HG03108 (cell line): ENCODE results near the gene EEF1AKMT1.

ENCODE experiments used
- ATAC-seq: cut with Tn5 transposase; IDR thresholded peaks from one replicate; pipeline ENCODE4 v1.9.1; 2021; ENCODE audit warnings: moderate library complexity; ENCODE audit not compliant: unreplicated experiment

Gene EEF1AKMT1, protein sequence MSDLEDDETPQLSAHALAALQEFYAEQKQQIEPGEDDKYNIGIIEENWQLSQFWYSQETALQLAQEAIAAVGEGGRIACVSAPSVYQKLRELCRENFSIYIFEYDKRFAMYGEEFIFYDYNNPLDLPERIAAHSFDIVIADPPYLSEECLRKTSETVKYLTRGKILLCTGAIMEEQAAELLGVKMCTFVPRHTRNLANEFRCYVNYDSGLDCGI

DNA sequence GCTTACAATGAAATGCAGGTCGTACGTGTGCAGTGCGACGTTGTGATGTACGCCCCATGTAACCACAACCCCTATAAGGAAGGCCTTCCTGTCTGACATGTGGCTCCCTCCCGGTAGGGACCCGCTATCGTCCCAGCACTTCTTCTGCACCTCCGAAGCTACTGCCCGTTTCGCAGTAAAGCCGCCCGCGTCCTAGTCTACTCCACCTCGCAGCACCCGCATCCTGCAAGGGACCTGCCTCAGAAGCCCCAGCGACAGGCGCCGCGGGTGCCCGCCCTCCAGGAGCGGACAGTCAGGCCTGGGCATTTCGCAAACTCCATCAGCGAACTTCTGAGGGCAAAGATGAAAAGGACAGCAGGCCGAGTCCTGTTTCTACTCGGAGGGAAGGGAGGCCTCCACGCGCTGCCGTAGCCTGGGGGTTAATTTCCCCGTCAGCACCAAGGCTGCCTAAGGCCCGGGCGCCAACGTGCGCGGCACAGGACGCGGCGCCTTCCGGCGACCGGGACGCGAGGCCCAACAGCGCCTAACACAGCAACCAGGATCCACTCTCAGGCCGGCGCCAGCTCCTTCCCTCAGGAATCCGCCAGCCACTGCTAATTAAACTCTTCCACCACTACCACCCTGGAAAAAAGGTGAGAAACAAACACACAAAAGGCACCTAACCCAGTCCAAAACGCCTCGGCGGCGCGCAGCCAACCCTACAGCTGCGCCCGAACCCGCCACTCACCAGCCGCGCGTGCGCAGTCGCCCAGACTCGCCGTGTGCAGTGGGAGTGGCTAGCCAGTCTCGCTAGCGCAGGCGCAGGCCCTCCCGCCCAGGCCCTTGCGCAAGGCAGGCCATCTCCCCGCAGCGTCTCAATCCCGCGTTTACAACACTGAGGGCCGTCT lies at the start of gene EEF1AKMT1:
TSS of gene EEF1AKMT1 (minus strand) at position 768 of the 887 bp plus-strand sequence. CDS start 16,363 bp downstream, outside the sequence.
- peak; percentile 84 for ATAC-seq

DNA sequence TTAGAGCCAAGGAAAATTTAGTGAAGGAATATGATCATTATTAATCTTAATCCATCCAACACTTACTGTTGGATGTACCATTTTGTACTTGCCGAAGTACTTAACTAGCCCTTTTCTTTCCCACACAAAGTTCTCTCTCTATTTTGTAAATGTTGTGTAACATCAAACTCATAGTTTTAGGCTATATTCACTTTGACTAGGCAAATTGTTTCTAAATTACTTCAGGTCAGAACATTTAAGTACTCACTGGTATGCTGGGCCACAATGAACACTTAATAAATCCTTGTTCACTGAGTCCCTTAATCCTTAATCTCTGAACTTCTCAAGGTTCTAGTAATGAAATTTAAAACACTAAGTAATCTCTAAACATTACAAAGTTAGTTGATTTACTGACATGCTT lies 49.3 kb upstream of the EEF1AKMT1 start:
- ATAC-seq, result no peak

DNA sequence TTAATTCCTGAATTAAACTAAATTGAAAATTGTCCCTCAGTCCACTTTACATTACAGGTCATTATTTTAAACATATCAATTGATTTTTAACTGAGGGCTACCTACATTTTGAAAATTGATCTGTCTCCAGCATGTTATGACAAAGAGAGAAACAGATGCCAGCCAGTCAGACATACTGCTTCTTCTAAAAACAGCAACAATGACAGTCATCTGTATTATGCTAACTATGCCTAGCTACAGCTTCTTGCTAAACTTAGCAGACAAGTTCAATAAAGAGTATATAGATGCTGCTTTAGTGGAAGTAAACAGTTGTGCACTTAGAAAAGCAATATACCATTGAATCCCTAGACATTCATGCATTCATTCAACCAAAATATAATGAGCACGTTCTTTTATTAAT lies 48.6 kb upstream of the EEF1AKMT1 start:
- ATAC-seq, result no peak

DNA sequence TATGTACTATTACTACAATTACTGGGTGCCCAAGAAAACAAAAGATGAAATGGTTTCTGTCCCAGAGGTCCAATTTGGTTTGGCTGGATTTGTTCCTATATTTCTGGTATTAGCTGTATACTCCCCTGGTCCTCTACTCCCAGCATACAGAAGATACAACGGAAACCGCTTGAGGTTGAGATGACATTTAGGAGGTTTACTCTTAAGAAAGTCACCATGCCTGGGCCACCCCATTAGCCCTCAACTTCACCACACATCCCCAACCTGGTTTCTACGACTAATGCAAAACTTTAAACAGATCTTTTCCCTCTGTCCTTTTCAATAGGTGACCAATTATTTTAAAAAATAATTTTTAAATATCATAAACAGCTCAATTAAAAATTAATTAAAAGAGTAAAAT lies 46.0 kb upstream of the EEF1AKMT1 start:
- no peak for ATAC-seq

DNA sequence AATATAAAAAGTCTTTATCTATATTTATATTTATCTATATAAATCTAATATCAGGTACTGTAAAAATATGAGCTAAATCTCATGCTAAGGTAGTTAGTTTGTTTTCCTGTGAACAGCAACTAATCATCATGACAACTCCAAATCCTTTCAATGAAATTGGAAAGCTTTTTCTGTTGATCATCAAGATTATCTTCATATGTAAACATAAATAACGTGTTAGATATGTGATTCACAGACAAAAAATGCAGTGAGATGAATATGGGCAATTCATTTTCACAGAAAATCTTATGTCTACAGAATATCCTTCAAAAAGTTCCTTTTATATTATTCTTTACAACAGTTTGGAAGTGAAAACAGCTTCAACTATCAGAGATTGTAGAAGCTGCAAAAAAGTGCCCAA lies 41.7 kb upstream of the EEF1AKMT1 start:
- no peak for ATAC-seq

DNA sequence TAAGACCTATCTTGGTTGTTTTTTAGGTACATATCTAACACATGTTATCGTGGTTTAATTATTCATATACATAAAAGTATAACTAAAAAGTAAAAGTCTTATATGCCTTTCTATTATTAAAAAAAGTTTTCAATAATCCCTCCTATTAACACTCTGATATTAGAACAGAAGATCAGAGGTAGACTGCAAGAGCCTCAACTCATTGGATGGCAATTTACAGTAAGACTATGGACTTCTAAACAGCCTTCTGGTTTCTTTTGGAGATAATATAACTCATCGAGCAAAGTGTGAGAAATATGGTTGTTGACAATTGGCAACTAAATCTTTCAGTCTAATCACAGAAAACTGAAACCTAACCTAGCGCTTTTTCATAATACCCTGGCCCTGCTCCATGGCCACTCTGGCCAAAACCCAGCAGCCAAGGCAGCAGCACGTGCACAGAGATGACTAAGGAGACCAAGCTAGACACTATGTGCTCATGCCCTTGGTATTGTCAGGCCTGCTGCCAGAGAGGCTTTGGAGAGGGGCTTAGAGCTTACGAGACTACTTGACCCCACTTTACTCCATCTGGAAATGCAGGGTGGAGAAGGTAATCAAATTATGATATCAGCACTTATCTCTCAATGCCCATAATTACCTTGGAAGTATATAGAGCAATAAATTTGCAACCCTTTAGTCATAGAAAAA lies 40.6 kb upstream of the EEF1AKMT1 start:
- ATAC-seq, result no peak

DNA sequence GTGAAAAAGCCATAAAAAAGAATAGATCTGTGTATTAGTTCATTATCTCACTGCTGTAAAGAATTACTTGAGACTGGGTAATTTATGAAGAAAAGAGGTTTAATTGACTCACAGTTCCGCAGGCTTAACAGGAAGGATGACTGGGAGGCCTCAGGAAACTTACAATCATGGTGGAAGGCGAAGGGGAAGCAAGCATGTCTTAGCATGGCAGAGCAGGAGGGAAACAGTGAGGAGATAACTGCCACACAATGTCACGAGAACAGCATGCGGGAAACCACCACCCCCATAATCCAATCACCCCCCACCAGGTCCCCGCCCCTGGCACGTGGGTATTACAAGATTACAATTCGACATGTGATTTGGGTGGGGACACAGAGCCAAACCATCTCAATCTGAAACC lies 39.1 kb upstream of the EEF1AKMT1 start:
- no peak for ATAC-seq

DNA sequence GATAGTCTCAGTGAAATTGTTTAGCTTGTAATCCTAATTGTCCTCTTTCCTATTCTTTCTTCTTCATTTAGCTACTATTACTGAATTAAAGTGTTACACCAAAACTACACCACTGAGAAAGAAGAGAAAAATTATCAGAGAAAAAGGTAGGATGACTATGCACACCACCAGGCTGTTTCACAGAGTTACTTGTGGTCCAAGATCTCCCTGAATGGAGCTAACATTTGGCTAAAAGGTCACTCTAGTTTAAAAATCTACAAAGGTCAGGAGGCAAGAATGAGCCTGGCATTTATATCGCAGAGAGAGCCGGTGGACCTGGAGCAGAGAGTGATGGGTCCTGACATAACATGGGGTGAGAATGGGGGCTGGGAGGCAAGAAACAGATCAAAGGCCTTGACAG lies 37.0 kb upstream of the EEF1AKMT1 start:
- ATAC-seq, result no peak

DNA sequence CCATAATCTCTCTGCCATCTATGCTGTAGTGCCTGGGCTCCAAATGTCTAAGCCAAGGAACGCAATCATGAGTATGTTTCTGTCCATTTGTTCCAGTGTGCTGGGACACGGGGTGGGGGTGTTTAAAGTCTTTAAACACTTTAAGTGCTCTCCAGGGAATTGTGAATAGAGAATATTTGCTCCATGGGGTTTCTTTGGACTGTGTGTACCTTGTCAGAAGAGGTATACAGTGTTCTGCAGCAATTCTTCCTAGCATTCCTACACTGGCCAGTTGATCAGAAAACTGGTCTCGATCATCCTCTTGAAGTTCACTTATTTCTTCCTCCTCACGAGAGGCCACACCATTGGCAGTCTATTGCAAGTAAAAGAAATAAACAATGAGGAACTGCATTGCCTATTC lies 35.1 kb upstream of the EEF1AKMT1 start:
- no peak for ATAC-seq

DNA sequence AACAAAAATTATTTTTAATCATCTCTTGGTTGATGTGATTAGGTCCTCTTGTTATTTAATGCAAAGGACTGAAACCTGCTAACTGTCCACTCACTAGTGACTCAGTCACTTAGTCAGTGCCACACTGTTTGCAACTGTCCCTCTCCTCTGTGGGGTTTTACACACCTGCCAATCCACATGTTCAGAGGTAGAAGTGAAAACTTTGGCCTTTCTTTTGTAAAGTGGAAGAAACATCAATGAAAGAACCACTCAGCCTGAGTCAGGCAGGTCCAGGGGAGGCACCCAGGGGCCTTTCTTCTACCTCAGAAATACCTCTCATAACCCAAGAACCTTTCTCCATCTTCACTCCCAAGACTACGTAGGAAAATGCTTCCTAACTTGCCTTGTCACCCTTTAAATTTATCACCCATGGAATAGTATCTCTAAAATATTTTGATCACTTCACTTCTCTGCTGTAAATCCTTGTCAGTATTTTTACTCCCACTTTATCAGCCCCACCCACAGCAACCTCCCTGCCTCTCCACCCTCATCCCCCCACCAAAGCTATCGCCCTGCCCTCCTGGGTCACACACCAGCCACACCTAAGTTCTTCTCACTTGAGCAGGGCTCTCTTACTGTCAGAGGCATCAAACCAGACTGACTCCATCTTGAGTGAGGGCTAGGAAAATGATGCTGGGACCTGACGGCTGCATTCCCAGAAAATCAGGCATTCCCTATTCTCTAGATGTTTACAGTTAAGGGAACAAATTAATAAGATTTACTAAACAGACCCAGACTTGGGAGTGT lies 29.6 kb upstream of the EEF1AKMT1 start:
- no peak for ATAC-seq

DNA sequence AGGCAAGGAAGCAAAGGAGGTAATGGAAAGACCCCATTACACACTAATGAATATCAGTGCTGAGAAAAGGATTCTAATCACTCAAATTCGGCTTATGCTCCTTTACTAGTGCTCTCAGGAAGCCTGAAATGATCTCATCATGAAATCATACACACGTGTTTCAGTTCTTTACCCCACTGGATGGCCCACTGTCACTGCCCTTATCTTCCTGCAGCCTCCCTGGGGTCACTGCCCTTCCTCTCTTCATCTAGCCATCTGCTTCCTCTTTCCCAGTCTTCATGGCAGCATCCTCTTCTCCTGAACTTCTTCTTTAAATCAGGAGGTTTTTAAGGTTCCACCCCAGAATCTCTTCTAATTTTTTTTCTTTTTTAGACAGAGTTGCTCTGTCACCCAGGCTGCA lies 27.9 kb upstream of the EEF1AKMT1 start:
- ATAC-seq, result no peak

DNA sequence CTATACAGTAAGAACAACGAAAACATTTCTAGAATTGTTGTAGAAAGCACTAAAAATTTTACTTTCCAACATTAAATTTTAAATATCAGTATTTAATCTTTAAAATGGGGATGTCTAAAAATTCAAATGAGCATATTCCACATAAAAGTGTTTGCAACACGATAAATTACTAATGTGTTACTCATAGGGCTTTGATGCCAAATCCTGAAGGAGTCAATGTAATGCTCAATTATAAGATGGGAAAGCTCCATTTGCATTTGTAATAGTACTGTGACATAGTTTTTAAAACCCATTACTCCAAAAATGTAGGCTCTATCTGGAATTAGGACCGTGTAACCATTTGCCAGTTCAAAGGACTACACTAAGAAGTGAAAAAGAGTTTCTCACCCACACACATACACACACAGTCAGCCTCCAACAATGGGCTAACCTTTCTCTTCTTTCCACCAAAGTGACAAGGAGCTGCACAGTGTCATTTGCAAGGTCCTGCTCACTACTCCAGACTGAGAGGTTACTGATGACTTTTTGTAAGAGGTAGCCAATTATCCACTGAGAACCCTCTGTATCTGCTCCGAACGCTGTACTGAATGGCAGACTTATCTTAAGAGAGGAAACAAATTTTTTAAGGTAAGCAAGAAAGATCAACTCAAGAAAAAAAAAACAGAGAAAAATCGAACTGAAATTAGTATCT lies 26.1 kb upstream of the EEF1AKMT1 start:
- ATAC-seq, result no peak

DNA sequence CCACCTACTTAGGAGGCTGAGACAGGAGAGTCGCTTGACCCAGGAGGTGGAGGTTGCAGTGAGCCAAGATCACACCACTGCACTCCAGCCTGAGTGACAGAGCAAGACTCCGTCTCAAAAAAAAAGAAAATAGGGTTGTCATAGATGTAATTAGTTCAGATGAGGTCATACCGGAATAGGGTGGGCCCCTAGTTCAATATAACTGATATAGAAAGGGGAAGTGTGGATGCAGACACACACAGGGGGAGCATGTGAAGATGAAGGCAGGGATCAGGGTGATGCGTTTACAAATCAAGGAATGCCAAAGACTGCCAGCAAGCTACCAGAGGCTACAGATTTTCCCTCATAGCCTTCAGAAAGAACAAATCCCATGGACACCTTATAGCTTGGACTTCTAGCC lies 24.3 kb upstream of the EEF1AKMT1 start:
- no peak for ATAC-seq

DNA sequence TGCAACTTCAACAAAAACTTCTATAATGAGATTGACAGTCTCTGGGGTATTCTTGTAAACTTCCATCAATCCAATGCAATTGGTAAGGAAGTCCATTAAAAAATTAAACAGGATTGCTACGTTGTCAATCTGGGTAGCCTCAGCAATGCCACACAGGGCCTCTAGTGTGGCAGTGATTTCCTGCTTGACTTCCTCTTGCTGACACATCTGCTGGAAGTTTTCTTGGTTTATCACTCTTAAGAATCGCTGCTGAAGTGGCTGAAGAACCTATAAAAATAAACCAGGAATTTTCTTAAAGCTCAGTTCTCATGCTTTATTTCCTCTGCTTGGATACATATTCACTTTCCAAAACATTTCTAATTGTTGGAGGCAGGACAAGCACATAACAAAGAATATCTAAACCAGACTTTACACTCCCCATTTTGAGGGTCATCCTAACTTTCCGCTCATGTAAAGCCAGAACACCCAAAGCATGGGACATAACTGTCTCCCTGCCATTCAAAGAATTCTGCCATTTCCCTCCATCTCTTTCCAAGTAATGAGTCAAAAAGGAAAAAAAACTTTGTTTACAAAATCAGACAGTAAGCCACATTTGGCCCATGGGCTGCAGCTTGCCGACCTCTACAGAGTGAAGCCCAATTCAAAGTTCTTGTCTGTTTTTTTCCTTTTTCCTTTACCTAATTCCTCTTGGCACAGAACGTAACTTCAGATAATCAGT lies 23.2 kb upstream of the EEF1AKMT1 start:
- ATAC-seq, result no peak

DNA sequence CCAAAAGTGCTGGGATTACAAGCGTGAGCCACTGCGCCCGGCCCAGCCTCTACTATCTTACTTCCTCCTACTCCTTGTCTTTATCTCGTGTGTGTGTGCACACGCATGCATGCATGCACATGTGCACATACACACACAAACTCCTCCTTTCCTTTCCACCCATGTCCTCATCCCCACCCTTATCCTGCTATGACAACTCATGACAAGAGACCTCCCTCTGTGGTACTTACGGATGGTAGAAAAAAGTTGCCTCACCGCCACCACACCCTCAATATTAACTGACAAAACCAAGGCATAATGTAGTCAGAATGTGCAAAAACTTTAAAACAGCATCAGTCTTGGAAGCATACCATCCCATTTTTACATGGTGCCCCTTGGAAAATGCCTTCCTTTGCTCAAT lies 15.9 kb upstream of the EEF1AKMT1 start:
- ATAC-seq, result no peak

DNA sequence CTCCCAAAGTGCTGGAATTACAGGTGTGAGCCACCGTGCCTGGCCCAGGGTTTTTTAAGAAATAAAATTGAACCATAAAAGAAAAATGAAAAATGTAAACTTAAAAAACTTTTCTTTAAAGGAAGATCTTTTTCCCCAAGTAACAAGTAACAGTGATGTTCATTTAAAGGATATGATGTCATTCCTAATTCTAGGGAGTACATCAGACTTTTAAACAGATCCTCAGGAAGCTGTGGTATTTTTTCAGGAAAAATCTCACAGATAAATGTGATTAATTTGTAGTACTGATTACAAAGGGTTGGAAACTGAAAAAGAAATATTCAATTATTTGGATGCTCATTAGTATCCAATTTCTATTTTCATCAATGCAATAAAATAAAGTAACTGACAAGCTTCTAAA lies 14.6 kb upstream of the EEF1AKMT1 start:
- no peak for ATAC-seq

DNA sequence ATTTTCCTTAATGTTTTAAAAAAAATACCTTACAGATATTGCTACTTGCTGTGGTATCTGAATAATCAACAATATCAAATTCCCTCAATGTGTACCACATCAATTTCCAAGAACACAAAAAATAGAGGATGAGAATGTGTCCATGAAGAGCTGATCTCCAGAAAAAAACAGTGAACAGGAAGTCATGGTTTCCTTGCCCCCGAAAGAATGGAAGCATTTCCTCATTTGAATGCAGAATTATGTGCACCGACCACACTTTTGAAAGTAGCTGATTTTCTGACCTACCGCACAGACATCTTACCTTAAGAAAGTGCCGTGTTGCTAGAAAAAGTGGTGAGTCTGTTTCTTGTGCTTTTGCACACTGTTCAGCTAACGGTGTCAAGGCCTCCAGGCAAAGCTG lies 13.4 kb upstream of the EEF1AKMT1 start:
- ATAC-seq, result no peak

DNA sequence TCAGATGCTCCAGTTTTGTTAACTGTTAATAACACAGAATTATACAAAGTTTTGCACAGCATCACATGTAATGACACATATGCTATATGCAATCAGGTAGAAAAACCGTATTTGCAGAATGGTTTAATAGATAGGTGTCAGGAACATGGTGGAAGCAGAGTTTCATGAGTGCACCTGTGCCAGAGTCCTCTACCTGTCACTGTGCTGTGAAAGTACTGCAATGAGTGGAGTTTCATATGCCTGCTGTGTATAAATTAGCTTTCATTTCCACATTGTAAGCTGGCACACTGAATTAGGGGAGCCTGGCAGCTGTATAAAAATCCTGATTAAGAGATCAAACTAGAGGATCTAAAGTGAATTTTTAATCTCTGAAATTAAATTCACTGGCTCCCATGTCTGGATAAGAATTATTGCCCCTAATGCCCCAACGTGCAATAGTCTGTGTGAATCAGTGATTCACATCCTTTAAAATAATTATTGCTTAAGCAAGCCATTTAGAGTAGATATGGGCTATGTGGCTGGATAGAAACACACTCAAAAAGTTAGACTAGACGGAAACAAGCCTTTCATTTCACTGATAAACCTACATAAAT lies 8.5 kb upstream of the EEF1AKMT1 start:
- peak; percentile 88 for ATAC-seq

DNA sequence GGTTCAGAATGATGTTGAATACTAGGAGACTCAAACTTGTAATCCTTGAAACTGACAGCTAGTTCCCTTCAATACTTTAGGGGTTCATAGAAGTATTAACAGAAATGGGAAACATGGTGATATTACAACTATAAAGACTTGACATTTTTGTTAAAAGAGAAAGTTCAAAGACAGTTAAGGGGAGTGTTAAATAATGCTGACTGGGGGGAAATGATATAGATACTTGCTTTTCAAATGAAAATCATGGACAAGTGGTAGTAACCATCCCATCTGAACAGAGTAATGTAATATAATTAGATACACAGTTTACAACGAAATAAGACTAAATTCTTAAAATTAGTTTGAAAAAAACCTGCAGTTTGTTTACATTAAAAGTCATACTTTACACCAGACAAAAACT lies 6.6 kb upstream of the EEF1AKMT1 start:
- no peak for ATAC-seq
